Subcutaneous adipose tissue (tissue), 4 donors: ENCODE measurements around the gene SPOCK1. TPM values are rescaled to one million over a fixed set of nuclear protein-coding genes. Genes with fewer than 3 reads are reported as not detected.

Source experiments
- total RNA-seq, 4 donors: library from RNA; depleted of rRNA; stranded (reverse); fragments of >200 nt; gene quantifications; one replicate each; pipeline ENCODE4 v1.1.0, GENCODE V29; 2016
- TF ChIP-seq, protein P1 (sequence below): fragments of 450-650 bp; IDR thresholded peaks from one replicate; pipeline ENCODE4 v1.5.1; 2016; ENCODE audit warnings: low read depth, mild to moderate bottlenecking, control low read depth, antibody characterized with exemption, moderate library complexity

SPOCK1 gene
- total RNA-seq, 4 donors from 2014 or later, result 55.2 to 84.6 (median 70.1) TPM

DNA sequence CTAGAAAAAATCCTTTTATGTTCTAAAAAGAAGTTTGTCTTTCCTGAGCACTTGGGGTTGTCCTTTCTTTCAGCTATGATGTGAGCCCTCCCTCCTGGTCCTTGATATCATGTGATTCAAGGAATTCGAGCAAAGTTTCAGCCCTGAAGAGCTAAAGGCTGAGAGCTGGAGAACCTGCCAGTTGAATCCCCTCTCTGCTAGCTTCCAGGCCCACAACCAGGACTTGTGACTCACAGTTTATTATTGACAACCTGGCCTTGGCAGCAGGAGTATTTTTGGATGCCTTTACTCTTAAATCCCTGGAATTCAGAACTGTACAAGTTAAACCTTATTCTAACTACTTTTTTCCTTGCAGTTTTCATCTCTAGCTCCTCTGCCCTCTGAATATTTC, 182.8 kb downstream of the SPOCK1 start:
- TF ChIP-seq, protein P1, sequence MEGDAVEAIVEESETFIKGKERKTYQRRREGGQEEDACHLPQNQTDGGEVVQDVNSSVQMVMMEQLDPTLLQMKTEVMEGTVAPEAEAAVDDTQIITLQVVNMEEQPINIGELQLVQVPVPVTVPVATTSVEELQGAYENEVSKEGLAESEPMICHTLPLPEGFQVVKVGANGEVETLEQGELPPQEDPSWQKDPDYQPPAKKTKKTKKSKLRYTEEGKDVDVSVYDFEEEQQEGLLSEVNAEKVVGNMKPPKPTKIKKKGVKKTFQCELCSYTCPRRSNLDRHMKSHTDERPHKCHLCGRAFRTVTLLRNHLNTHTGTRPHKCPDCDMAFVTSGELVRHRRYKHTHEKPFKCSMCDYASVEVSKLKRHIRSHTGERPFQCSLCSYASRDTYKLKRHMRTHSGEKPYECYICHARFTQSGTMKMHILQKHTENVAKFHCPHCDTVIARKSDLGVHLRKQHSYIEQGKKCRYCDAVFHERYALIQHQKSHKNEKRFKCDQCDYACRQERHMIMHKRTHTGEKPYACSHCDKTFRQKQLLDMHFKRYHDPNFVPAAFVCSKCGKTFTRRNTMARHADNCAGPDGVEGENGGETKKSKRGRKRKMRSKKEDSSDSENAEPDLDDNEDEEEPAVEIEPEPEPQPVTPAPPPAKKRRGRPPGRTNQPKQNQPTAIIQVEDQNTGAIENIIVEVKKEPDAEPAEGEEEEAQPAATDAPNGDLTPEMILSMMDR, result no peak

GRCh38 chr5:137315534-137316345, 183.4 kb downstream of the SPOCK1 start:
- TF ChIP-seq, protein P1, result no peak

GRCh38 chr5:137315109-137315508, 184.0 kb downstream of the SPOCK1 start:
- TF ChIP-seq, protein P1, result no peak

GRCh38 chr5:137313526-137314175, 185.5 kb downstream of the SPOCK1 start:
- TF ChIP-seq, protein P1, result no peak

DNA sequence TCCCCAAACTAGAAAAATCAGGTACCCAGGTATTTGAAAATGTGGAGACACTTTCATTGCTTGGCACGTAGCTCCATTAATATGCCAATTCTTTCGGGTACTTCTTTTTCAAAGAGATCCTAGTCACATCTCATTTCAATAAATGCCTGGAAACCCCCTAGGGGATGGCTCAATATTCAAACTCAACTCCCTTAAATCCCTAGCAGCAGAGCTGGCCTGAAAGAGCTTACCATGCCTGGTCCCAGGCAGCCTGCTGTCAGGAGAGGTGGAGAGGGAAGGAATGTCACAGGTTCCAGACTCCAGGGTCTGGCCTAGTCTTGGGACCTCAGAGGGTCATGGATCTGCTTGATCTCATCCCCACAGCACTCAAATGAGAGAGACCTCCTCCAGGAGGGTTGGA, 187.1 kb downstream of the SPOCK1 start:
- TF ChIP-seq, protein P1, result no peak

- TF ChIP-seq, protein P1, result no peak
Measured at GRCh38 chr5:137310051-137310730, 188.9 kb downstream of the SPOCK1 start.

DNA sequence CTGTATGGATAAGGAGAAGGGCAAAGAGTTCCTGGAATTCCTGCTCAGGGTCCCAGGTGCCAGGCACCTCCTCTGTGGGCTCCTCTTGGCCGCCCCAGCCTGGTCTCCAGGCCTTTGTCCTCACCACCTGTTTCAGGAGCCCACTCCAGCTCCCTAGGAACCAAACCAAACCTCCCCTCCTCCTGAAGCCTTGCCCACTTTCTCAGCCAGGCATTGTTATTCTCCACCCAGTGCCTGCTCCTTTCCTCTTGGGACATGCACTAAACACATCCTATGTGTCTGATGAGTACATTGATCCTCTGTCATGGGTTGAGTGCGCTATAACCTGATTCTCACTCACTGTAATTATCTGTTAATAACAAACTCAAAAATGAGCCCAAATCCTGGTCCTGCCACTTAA, 189.8 kb downstream of the SPOCK1 start:
- TF ChIP-seq, protein P1, result no peak
